A549 treated with AZD9567 at 1 μM for 4 hours (cell line): ENCODE data around the gene MICU1. TPM values are rescaled to one million over a fixed set of nuclear protein-coding genes. Genes with fewer than 3 reads are reported as not detected.

Experiments
- total RNA-seq: library from RNA; stranded (reverse); fragments of 200-300 nt; extraction: Qiagen RNA extraction; gene quantifications from 5 replicates; pipeline ENCODE4 v1.2.3, GENCODE V29; 2022; ENCODE audit not compliant: insufficient read depth

Gene MICU1, protein sequence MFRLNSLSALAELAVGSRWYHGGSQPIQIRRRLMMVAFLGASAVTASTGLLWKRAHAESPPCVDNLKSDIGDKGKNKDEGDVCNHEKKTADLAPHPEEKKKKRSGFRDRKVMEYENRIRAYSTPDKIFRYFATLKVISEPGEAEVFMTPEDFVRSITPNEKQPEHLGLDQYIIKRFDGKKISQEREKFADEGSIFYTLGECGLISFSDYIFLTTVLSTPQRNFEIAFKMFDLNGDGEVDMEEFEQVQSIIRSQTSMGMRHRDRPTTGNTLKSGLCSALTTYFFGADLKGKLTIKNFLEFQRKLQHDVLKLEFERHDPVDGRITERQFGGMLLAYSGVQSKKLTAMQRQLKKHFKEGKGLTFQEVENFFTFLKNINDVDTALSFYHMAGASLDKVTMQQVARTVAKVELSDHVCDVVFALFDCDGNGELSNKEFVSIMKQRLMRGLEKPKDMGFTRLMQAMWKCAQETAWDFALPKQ
- total RNA-seq: 51.2 to 70.9 TPM (median 53.4 TPM) in 5 replicates

DNA sequence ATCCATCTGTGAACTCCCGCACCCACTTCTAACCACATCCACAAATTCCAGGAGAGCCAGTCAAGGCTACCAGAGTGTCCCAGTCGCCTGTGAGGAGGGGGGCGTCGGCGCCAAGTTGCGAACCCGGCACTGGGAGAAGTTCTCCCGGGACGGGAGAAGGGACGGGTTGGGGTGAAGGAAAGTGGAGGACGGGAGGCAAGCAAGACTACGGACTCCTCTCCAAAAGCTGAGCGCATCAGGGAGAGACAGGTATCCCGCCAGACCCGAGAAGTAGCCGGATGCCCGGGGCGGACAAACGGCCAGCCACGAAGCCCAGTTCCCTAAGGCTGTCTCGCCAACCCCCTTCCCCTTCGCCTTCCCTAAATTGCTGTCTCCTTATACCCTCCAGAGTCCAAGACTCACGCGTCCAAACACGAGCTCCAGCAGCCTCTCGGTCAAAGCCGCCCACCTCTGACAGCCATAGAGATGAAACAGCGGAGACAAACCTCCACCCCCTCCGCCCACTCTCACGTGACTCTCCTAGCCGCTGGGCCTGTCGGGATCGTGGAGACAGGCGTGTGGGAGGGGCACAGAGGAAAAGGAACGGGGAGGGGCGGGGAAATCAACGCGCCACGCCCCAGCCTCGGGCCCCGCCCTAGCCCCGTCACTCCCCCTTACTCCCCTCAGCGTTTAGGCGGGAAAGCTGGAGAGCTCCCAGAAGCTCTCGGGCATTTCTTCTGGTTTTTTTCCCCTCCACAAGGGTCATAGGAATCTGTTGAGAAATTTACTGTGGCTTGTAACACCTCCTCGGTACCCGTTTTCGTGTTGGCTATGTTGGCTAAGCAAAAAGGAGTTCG lies at the start of gene MICU1:
MICU1 (minus strand) TSS at position 472 of the 836 bp plus-strand sequence. CDS start 59,286 bp downstream, outside the sequence.

GRCh38 chr10:72354356-72355213 lies 271.3 kb downstream of the MICU1 start, which contains the start of gene DNAJB12:
Gene DNAJB12 (minus strand): TSS chr10:72354919. CDS start chr10:72354897, 22 bp downstream.

Other genes with a start within 250 kb of the MICU1 start
- 24.2 to 48.7 TPM (median 28.9 TPM) in 5 replicates for gene MCU, start 66.1 kb upstream of the MICU1 start, total RNA-seq